Stimulated activated CD4-positive, alpha-beta T cell treated with anti-CD3 and anti-CD28 coated beads, Interleukin-15, amount 100 ng/mL, for 48 hours (primary cell): ENCODE results near the gene CCNJL.

Source experiments
- DNase-seq, 2 donors: peaks; one replicate each; pipeline ENCODE4 v3.0.0-alpha.2; 2020; ENCODE audit warnings: low read depth in 2 of 2

The CCNJL gene

GRCh38 chr5:160290751-160291150 is 21.6 kb downstream of the CCNJL start:
- no peak for DNase-seq

GRCh38 chr5:160289721-160290120 is 22.6 kb downstream of the CCNJL start:
- no peak for DNase-seq

- no peak for DNase-seq
Measured at GRCh38 chr5:160289356-160289651, 23.1 kb downstream of the CCNJL start.

GRCh38 chr5:160287378-160288051 is 24.8 kb downstream of the CCNJL start:
- no peak for DNase-seq

- no peak for DNase-seq
Measured at GRCh38 chr5:160286947-160287346, 25.4 kb downstream of the CCNJL start.

GRCh38 chr5:160285316-160285715 is 27.0 kb downstream of the CCNJL start:
- no peak for DNase-seq

GRCh38 chr5:160284291-160284873 is 28.0 kb downstream of the CCNJL start:
- DNase-seq: no peak

GRCh38 chr5:160281275-160281674 is 31.1 kb downstream of the CCNJL start:
- DNase-seq: no peak

- no peak for DNase-seq
Measured at GRCh38 chr5:160280384-160281095, 31.8 kb downstream of the CCNJL start.

- no peak for DNase-seq
Measured at GRCh38 chr5:160278343-160278742, 34.0 kb downstream of the CCNJL start.

GRCh38 chr5:160274483-160274931 is 37.9 kb downstream of the CCNJL start:
- no peak for DNase-seq

- DNase-seq: no peak
Measured at GRCh38 chr5:160272889-160273288, 39.5 kb downstream of the CCNJL start.

GRCh38 chr5:160272264-160272663 is 40.1 kb downstream of the CCNJL start:
- no peak for DNase-seq

GRCh38 chr5:160271836-160272235 is 40.5 kb downstream of the CCNJL start:
- DNase-seq: no peak

- no peak for DNase-seq
Measured at GRCh38 chr5:160271396-160271795, 41.0 kb downstream of the CCNJL start.

GRCh38 chr5:160270704-160271103 is 41.7 kb downstream of the CCNJL start:
- no peak for DNase-seq

- DNase-seq: no peak
Measured at GRCh38 chr5:160269017-160269416, 43.3 kb downstream of the CCNJL start.

GRCh38 chr5:160268121-160268520 is 44.2 kb downstream of the CCNJL start:
- no peak for DNase-seq

- DNase-seq: no peak
Measured at GRCh38 chr5:160266752-160267345, 45.5 kb downstream of the CCNJL start.

GRCh38 chr5:160266044-160266443 is 46.3 kb downstream of the CCNJL start:
- no peak for DNase-seq

GRCh38 chr5:160263326-160263855 is 49.0 kb downstream of the CCNJL start:
- DNase-seq: no peak
